Ramos (cell line): ENCODE measurements around the gene OR4Q3.
"Not testable (repeated sequence)": the region's sequence is repeated elsewhere in the genome, so short reads cannot be mapped to it uniquely, and the experiment has no call there.

Source experiments
- in situ Hi-C: fragments of 300-500 bp; cut with MboI; formaldehyde crosslinking; loops from one replicate; pipeline ENCODE4 v1.14.3; 2022; ENCODE audit warnings: low sequenced_read_pairs; ENCODE audit not compliant: unreplicated experiment

OR4Q3 gene

DNA sequence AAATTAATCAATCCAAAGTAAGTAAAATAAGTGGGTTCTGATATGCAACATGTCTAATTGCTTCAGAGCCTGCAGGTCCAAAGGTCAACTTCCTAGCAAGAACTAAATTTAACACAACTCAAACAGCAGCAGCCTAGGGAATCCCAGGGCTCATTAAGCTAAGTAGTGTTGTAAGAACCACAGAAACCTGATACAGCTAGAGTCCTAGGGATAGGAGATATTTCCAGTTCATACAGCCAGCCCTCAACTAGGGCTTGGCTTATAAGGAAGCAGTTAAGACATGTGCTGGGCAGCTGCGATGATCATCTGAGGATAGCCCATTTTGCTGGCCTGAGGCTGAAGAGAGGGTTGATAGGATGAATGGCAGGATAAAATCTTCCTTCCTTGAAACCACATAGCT lies at the start of gene OR4Q3:
TSS of gene OR4Q3 (plus strand) at position 316 of the 400 bp plus-strand sequence.
- in situ Hi-C loops, result no loop called here

DNA sequence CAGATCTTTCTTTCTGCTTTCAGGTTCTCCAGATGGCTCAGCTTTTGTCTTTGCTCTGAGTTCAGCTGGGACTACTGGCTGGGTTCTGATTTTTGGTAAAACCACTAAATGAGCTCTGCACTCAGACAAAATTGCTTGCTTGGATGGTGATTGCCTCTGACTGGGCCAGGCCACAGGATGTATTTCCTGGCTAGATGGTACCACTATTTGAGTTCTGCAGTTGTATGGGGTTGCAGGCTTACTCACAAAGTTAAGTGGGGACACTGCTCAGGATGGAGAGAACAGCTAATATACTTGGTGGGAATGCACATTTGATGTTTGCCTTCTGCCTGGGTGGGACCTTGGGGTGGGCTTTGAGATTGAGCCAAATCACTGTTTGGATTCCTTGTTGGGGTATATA lies 14.0 kb upstream of the OR4Q3 start:
- in situ Hi-C loops, result no loop called here

DNA sequence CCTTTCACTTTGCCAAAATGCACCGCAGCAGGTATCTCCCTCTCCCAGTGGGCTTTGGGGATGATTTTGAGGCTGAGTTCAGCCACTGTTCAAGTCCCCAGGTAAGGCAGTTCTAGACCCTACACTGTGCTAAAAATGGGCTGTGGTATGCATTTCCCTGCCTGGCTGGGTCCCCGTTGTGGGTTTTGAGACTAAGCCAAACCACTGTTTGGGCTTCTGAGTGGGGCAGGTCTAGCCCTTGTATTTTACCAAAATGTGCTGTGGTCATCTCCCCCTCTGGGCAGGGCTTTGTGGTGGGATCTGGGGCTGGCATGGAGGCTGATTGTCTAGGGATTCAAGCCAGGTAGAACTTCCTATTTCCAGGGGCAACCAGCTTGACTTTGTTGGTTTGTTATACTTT lies 13.6 kb upstream of the OR4Q3 start:
- in situ Hi-C loops, result no loop called here

DNA sequence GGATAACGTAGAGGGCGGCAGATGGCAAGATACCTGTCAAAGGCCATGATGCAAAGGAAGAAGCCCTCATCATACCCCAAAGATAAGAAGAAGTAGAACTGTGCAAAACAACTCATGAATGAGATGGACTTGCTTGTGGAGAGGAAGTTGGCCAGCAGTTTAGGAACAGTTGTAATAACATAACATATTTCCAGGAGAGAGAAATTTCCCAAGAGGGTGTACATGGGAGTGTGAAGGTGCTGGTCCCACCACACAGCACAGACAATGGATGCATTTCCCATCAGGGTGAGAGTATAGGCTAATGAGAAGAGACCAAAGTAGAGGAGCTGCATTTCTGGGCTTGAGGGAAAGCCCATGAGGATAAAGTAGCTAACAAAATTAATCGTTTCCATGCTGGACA lies 9.5 kb upstream of the OR4Q3 start:
- in situ Hi-C loops, result not testable (repeated sequence)

DNA sequence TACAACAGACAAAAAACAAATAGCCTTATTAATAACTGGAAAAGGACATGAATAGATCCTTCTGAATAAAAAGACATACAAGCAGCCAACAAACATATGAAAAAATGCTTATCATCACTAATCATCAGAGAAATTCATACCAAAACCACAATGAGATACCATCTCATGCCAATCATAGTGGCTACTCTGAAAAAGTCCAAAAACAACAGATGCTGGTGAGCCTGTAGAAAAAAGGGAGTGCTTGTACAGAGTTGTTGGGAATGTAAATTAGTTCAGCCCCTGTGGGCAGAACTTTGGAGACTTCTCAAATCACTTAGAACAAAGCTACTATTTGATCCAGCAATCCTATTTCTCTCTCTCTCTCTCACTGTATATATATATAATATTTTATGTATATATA lies 8.9 kb downstream of the OR4Q3 start:
- in situ Hi-C loops, result not testable (repeated sequence)

DNA sequence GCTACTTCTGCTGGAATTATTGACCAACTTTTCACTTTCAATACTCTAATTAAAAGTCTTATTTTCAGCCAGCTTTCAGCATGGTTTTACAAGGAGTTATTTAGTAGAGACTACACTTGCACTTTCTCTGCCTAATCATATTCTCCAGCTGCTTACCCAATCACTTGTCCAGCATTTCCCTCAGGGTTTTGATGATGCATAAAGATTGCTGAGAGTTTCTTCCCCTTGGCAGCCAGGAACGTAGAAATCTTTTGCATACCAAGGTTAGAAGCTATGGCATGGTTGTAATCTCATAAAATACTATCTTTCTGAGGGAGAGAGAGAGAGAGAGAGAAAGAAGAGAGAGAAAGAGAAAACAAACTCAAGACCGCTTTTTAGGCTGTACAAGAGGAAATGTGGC lies 10.8 kb downstream of the OR4Q3 start:
- in situ Hi-C loops, result no loop called here

DNA sequence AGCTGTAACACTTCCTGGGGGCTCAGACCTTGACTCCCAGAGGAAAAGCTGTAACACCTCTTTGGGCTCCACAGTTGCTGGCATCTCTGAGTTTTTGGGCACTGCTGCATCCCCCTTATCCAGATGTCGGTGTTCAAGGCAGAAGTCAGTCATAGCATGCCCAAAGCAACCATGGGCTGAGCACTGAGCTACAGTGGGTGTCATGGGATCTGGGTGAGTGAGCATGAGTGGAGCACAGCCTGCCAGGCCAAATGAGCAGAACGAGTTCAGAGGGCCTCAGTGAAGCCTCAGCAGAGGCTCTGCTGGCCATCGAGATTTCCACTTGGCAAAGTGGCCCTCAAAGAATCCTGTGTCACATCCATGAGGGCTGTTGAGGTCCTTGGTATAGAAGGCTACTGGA lies 28.1 kb downstream of the OR4Q3 start:
- in situ Hi-C loops, result not testable (repeated sequence)

DNA sequence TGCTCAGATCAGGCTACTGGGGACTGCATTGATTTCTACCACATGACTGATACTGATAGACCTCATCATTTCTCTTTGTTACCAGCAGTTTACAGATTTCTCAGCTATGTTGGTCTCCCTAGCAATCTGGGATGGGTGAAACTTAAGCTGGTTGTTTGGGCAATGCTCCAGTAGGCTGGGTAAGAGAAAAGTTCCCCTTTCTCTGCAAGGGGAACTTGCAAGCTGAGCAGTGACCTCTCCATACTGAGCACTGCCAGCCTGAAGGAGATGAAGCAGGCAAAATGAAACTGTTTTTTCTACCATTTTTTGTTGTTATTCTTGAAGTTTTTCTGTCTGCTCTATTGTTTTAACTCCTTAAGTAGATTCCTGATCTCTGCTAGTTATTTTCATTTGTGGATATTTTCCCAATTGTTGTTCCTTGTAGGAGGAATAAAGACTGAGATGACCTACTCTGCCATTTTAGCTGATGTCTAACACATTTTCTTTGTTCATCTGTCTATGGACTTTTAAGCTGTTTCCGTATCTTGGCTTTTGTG lies 28.6 kb downstream of the OR4Q3 start:
- in situ Hi-C loops, result no loop called here

DNA sequence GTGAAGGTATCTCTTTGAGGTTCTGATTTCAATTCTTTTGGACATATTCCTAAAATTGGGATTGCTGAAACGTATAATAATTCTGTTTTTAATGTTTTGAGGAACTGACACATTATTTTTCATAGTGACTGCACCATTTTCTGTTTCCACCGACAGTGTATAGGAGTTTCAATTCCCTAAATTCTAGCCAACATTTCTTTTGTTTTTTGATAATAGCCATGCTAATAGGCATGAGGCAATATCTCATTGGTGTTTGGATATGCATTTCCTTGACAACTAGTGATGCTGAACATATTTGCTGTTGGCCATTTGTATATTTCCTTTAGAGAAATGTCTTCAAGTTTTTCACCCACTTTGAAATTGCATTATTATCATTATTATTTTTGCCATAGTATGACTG lies 29.1 kb downstream of the OR4Q3 start:
- in situ Hi-C loops, result not testable (repeated sequence)

DNA sequence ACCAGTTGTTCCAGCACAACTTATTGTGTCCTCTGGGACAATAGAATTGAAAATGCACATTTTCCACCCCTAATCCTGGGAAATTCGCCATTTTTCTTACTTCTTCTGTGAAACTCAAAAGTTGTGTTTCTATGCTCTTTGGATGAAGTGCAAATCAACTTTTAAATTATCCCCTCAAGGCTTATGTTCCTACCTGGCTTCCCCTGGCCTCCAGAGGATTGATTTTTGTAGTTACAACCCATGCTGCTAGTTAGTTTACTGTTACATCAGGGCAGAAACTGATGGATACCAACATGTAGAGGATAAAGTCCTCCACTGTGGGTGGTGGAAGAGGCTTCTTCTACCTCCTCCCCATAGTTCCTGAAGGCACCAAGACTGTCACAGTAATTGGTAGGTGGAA lies 29.8 kb downstream of the OR4Q3 start, which contains the start of gene OR4M1:
TSS of gene OR4M1 (plus strand) at position 301 of the 400 bp plus-strand sequence. CDS start 6,819 bp downstream, outside the sequence.
- in situ Hi-C loops, result not testable (repeated sequence)

DNA sequence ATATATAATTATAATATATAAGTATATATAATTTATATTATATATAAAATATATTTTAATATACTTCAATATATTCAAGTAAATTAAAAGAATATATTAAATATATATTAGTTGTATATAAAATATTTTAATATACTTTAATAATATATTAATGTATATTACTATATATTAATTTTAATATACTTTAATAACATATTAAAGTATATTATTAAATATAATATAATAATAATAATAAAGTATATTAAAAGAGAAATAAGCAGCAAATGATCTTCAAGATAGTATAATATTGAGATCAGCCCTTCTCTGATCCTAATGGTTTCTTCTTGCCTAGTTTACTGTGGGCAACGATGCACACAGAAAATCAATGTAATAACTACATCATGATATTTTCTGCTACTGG lies 32.2 kb downstream of the OR4Q3 start:
- in situ Hi-C loops, result no loop called here

DNA sequence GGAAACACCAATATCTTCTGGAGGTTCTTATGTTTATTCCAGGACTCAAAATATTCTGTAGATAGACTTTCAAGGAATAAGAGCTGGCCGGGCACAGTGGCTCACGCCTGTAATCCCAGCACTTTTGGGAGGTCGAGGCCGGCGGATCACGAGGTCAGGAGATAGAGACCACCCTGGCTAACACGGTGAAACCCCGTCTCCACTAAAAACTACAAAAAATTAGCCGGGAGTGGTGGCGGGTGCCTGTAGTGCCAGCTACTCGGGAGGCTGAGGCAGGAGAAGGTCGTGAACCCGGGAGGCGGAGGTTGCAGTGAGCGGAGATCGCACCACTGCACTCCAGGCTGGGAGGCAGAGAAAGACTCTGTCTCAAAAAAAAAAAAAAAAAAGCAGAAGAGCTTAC lies 42.5 kb downstream of the OR4Q3 start:
- in situ Hi-C loops, result not testable (repeated sequence)

DNA sequence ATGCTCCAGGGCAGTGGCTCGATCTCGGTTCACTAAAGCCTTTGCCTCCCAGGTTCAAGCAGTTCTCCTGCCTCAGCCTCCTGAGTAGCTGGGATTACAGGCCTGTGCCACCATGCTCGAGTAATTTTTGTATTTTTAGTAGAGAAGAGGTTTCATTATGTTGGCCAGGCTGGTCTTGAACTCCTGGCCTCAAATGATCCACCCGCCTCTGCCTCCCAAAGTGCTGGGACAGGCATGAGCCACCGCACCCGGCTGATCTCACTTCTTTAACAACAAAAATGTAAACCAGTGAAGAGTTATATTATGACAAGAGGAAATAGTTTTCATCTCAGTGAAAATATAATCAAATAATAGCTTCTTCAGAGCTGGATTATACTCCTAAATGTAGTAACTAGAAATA lies 43.9 kb downstream of the OR4Q3 start:
- in situ Hi-C loops, result not testable (repeated sequence)

DNA sequence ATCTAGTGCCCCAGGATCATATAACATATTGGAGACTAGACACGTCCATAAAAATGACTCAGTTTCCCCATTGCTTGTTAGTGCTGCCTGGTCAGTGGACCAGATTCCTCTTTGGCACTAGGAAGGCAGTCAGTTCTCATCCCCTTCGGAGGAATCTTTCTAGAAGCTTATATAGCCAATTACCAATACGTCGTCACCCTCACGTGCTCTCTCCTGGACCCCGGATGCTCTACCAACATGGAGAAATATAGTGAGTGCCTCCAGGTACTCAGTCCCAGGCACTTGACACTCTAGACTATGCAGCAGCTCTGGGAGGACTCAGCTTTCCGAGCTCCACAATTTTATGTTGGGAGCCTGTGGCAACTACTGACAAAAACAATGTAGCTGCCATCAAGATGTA lies 44.8 kb downstream of the OR4Q3 start:
- in situ Hi-C loops, result not testable (repeated sequence)

DNA sequence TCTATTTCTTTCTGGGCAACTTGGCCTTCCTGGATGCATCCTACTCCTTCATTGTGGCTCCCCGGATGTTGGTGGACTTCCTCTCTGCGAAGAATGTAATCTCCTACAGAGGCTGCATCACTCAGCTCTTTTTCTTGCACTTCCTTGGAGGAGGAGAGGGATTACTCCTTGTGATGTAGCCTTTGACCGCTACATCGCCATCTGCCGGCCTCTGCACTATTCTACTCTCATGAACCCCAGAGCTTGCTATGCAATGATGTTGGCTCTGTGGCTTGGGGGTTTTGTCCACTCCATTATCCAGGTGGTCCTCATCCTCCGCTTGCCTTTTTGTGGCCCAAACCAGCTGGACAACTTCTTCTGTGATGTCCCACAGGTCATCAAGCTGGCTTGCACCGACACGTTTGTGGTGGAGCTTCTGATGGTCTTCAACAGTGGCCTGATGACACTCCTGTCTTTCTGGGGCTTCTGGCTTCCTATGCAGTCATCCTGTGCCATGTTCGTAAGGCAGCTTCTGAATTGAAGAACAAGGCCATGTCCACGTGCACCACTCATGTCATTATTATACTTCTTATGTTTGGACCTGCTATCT lies 53.2 kb downstream of the OR4Q3 start:
- in situ Hi-C loops, result not testable (repeated sequence)
